ENCODE data around the gene MED13L.

MED13L gene

GRCh38 chr12:116024769-116025168 lies 252.7 kb downstream of the MED13L start:
- no peak for TF ChIP-seq CTCF (IDR thresholded peaks at IDR 0.05)

GRCh38 chr12:116019415-116019814 lies 258.1 kb downstream of the MED13L start:
- DNase-seq (ENCODE audit: low spot score): no peak
- no peak for TF ChIP-seq CTCF (IDR thresholded peaks at IDR 0.05)
- H3K4me3 ChIP-seq: no peak overlapping the region
- no peak overlapping the region for H3K27ac ChIP-seq

More at GRCh38 chr12:116024769-116025168, 252.7 kb downstream of the MED13L start:
- no peak for DNase-seq (ENCODE audit: low spot score)
- Histone ChIP-seq H3K4me3 (no peak overlapping the region), H3K27ac (no peak overlapping the region)

GRCh38 chr12:116018282-116018681 lies 259.2 kb downstream of the MED13L start:
- TF ChIP-seq CTCF (IDR thresholded peaks at IDR 0.05): no peak
- DNase-seq (ENCODE audit: low spot score): no peak
- no peak overlapping the region for H3K4me3 ChIP-seq
- no peak overlapping the region for H3K27ac ChIP-seq

- H3K27ac ChIP-seq: no peak overlapping the region
- no peak for DNase-seq (ENCODE audit: low spot score)
These were observed 262.0 kb downstream of the MED13L start for GRCh38 chr12:116015525-116015924.

GRCh38 chr12:116012757-116013156 lies 264.7 kb downstream of the MED13L start:
- DNase-seq (ENCODE audit: low spot score): no peak
- H3K27ac ChIP-seq: no peak overlapping the region
- no peak overlapping the region for H3K4me3 ChIP-seq
- TF ChIP-seq CTCF (IDR thresholded peaks at IDR 0.05): no peak

More at GRCh38 chr12:116015525-116015924, 262.0 kb downstream of the MED13L start:
- H3K4me3 ChIP-seq: no peak overlapping the region
- no peak for TF ChIP-seq CTCF (IDR thresholded peaks at IDR 0.05)

GRCh38 chr12:116011217-116011616 lies 266.3 kb downstream of the MED13L start:
- TF ChIP-seq CTCF (IDR thresholded peaks at IDR 0.05): no peak
- DNase-seq (ENCODE audit: low spot score): no peak
- Histone ChIP-seq H3K27ac (no peak overlapping the region), H3K4me3 (no peak overlapping the region)

- no peak overlapping the region for H3K4me3 ChIP-seq
- DNase-seq (ENCODE audit: low spot score): no peak
- H3K27ac ChIP-seq: no peak overlapping the region
- TF ChIP-seq CTCF (IDR thresholded peaks at IDR 0.05): no peak
These were observed 267.0 kb downstream of the MED13L start for GRCh38 chr12:116010467-116010866.

Data from coronary artery (tissue), 2 donors.